HFFc6 (cell line): Measurements from ENCODE around the gene S100A3. TPM values are rescaled to one million over a fixed set of nuclear protein-coding genes. Genes with fewer than 3 reads are reported as not detected.

ENCODE experiments used
- DNase-seq: peaks from one replicate; pipeline ENCODE4 v3.0.0-alpha.2; 2018
- H3K27ac Mint-ChIP-seq: 2 replicates; pipeline ENCODE4 v1.8.0; 2020; ENCODE audit warnings: mild to moderate bottlenecking, mixed read lengths
- H3K27me3 Mint-ChIP-seq: 2 replicates; pipeline ENCODE4 v1.8.0; 2021; ENCODE audit warnings: mild to moderate bottlenecking, moderate library complexity, mixed read lengths; ENCODE audit not compliant: insufficient read depth
- H3K36me3 Mint-ChIP-seq: 2 replicates; pipeline ENCODE4 v1.8.0; 2021; ENCODE audit warnings: low read depth, mixed read lengths
- H3K4me1 Mint-ChIP-seq: 2 replicates; pipeline ENCODE4 v1.8.0; 2020; ENCODE audit warnings: low read depth, mixed read lengths
- H3K4me3 Mint-ChIP-seq: 2 replicates; pipeline ENCODE4 v1.8.0; 2020; ENCODE audit warnings: mild to moderate bottlenecking, moderate library complexity, mixed read lengths
- H3K9me3 Mint-ChIP-seq: 2 replicates; pipeline ENCODE4 v1.8.0; 2020; ENCODE audit warnings: mild to moderate bottlenecking, mixed read lengths
- total RNA-seq, 6 experiments: library from RNA; stranded (reverse); fragmentation: NEBNext Ultra II Directional; extraction: Animal tissue kit (Norgen Biotek cat#: 25700); gene quantifications; 2 replicates in 1 of 6; 3 replicates in 5 of 6; pipeline ENCODE4 v1.2.3, GENCODE V29; 2021
- TF ChIP-seq, protein P1 (sequence below): fragments of 200-600 bp; sonication (generic); IDR thresholded peaks from 2 replicates; pipeline ENCODE4 v1.5.0; 2021; ENCODE audit warnings: antibody characterized with exemption, mild to moderate bottlenecking

S100A3 gene
- total RNA-seq, 6 experiments from 2014 or later: 3.4 to 5.6 (median 5.1) TPM

DNA sequence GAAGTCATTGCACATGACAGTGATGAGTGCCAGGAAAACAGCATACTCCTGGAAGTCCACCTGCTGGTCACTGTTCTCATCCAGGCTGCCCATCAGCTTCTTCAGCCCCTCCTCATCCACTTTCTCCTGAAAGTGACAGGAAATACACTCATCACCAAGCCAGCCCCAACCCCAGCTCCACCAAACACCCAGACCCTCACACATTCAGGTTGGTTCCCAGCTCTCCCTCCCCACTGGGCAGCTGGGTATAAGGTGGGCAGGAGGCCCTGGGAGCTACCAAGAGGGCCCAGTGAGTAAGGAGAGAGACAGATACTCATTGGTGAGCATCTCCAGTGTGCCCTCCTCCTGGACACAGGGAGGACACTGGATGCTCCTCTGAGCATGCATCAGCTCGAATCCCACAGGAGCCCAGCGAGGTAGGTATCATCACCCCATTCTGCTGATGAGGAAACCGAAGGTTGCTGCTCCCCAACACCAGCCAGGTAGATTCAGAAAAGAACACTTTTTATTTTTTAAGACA is 12.5 kb upstream of the S100A3 start:
- peaks cover 32% of the 10 kb centered on the region for H3K4me1 Mint-ChIP-seq
- H3K27me3 Mint-ChIP-seq: peaks cover 1% of the 10 kb centered on the region; the same call in 1 of the 2 replicates
- H3K36me3 Mint-ChIP-seq: peaks cover 5% of the 10 kb centered on the region; the same call in 1 of the 2 replicates
- TF ChIP-seq, protein P1, sequence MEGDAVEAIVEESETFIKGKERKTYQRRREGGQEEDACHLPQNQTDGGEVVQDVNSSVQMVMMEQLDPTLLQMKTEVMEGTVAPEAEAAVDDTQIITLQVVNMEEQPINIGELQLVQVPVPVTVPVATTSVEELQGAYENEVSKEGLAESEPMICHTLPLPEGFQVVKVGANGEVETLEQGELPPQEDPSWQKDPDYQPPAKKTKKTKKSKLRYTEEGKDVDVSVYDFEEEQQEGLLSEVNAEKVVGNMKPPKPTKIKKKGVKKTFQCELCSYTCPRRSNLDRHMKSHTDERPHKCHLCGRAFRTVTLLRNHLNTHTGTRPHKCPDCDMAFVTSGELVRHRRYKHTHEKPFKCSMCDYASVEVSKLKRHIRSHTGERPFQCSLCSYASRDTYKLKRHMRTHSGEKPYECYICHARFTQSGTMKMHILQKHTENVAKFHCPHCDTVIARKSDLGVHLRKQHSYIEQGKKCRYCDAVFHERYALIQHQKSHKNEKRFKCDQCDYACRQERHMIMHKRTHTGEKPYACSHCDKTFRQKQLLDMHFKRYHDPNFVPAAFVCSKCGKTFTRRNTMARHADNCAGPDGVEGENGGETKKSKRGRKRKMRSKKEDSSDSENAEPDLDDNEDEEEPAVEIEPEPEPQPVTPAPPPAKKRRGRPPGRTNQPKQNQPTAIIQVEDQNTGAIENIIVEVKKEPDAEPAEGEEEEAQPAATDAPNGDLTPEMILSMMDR: no peak
- no peak overlapping the region for H3K4me3 Mint-ChIP-seq
- no peaks in the 10 kb centered on the region for H3K9me3 Mint-ChIP-seq
- 0 out of 2 replicates have a peak overlapping the region, but pooled peaks have one; percentile 61 for H3K27ac Mint-ChIP-seq
- no peak for DNase-seq

DNA sequence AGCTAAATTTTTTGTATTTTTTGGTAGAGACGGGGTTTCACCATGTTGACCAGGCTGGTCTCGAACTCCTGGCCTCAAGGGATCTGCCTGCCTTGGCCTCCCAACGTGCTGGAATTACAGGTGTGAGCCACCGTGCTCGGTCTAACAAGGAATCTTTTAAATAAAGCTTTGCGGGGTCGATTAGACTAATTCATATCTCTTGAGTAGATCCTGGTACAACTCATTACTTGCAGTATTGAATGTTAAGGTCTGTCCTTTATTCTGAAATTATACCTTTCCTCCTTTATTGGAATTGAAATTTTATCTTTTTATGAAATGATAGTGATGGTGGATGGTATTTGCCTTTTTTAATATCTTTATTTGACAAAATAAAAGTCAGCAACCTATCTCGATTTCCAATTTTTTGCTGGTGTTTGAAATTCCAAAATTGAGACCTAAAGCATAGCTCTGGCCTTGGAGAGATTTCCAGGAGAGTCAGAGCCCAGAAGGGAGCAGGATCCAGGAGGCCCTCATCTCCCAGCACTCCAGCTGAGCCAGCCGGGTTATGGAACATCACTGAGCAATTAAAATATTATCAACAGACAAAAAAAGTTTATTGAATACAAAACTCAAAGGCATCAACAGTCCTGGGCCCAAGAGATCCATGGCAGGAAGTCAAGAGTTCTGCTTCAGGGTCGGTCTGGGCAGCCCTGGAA is 11.9 kb upstream of the S100A3 start:
- H3K4me1 Mint-ChIP-seq: peaks cover 26% of the 10 kb centered on the region
- peaks cover 1% of the 10 kb centered on the region; the same call in 1 of the 2 replicates for H3K27me3 Mint-ChIP-seq
- no peak overlapping the region for H3K27ac Mint-ChIP-seq
- no peaks in the 10 kb centered on the region for H3K9me3 Mint-ChIP-seq
- H3K36me3 Mint-ChIP-seq: peaks cover 5% of the 10 kb centered on the region; the same call in 1 of the 2 replicates
- H3K4me3 Mint-ChIP-seq: no peak overlapping the region
- TF ChIP-seq, protein P1: no peak
- DNase-seq: no peak

DNA sequence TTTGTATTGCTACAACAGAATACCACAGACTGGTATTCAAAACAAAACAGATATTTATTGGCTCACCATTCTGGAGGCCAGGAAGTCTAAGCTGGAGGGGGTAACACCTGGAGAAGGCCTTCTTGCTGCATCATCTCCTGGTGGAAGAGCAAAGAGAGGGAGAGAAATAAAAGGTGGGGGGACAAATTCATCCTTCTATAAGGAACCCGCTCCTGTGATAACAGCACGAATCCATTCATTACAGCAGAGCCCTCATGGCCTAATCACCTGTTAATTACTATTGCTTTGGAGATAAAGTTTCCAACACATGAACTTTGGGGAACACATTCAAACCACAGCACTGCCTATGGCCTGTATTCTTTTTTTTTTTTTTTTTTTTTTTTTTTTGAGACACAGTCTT is 11.2 kb upstream of the S100A3 start:
- Mint-ChIP-seq H3K4me3 (no peak overlapping the region), H3K27me3 (no peaks in the 10 kb centered on the region), H3K36me3 (peaks cover 5% of the 10 kb centered on the region; the same call in 1 of the 2 replicates), H3K9me3 (no peaks in the 10 kb centered on the region), H3K4me1 (peaks cover 20% of the 10 kb centered on the region), H3K27ac (no peak overlapping the region)
- TF ChIP-seq, protein P1: no peak
- no peak for DNase-seq

DNA sequence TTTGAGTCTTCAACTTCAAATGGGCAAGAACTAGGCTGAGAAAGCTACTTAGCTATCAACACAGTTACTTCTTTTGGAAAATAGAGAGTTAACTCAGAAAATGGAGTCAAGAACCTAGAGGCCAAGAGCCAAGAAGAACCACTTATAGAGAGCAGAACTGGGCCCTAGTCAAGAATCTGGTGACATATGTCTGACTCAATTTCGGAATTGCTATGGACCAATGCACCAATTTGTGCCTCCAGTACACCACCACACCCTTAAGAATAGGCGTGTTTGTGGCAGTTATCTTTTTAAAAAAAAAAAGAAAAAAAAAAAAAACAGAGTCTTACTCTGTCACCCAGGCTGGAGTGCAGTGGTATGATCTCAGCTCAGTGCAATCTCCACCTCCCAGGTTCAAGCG is 8.8 kb upstream of the S100A3 start:
- TF ChIP-seq, protein P1: no peak
- Mint-ChIP-seq H3K27me3 (no peaks in the 10 kb centered on the region), H3K4me1 (peaks cover 26% of the 10 kb centered on the region), H3K36me3 (peaks cover 5% of the 10 kb centered on the region; the same call in 1 of the 2 replicates), H3K9me3 (no peaks in the 10 kb centered on the region), H3K4me3 (no peak overlapping the region), H3K27ac (no peak overlapping the region)
- DNase-seq: no peak

DNA sequence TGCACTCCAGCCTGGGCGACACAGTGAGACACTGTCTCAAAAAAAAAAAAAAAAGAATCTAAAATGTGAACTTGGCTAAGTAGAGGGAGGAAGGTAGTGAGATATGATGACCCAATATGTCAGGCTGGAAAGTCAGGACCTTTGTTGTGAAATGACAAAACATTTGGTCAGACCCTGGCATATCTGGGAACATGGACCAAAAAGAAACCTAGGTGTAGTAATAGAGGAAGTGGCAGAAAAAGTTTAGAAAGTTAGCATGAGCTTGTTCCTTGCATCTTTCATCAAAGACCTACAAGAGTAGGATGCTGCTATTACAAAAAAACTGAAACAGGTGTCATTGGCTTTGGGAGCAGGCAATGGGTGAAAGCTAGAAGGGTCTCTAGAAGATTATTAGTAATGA is 7.3 kb upstream of the S100A3 start:
- no peak for DNase-seq

More for the DNA sequence above, 7.3 kb upstream of the S100A3 start:
- TF ChIP-seq, protein P1: no peak
- Mint-ChIP-seq H3K36me3 (peaks cover 5% of the 10 kb centered on the region; the same call in 1 of the 2 replicates), H3K27me3 (no peaks in the 10 kb centered on the region), H3K4me3 (no peak overlapping the region), H3K9me3 (no peaks in the 10 kb centered on the region), H3K27ac (no peak overlapping the region), H3K4me1 (peaks cover 31% of the 10 kb centered on the region)
